ENCODE data around the gene LAMC1. TPM values are rescaled to one million over a fixed set of nuclear protein-coding genes. Genes with fewer than 3 reads are reported as not detected.
A peak's percentile ranks its signal among the peaks of the same experiment; 100 is the strongest.

LAMC1 gene
- total and polyA plus RNA-seq, 2 of the 4 experiments (the other 2 are of a cell fraction), result 249 to 394 TPM

- Histone ChIP-seq H3K14ac (replicated peaks; ENCODE audit: low read depth, low read length) (peak overlapping the region; percentile 62), H3K4me1 (ENCODE audit: control insufficient read depth, insufficient read depth, low read length) (peaks cover 15% of the 10 kb centered on the region), H3K9me1 (ENCODE audit: insufficient read depth, low read length) (peaks cover 16% of the 10 kb centered on the region), H3K27ac (ENCODE audit: insufficient read depth, low read length) (peak overlapping the region; percentile 62; the same call in 1 of the 2 replicates), H3K79me1 (ENCODE audit: low read depth in 1 of 2, low read length in 2 of 2) (peaks cover 4 to 41% of the 10 kb centered on the region in 2 experiments; a peak in 2 of 4 replicates), H2AK9ac (replicated peaks; ENCODE audit: low read depth, low read length, poor library complexity) (no peak overlapping the region), H3K36me3 (ENCODE audit: control insufficient read depth, insufficient read depth, low read length) (peaks cover 4% of the 10 kb centered on the region; the same call in 1 of the 2 replicates), H3K9ac (ENCODE audit: low read depth, low read length) (peak overlapping the region; percentile 66; the same call in 1 of the 2 replicates), H3K27me3 (ENCODE audit: control insufficient read depth, insufficient read depth, low read length) (no peaks in the 10 kb centered on the region), H4K20me1 (ENCODE audit: insufficient read depth, low read length) (peaks cover 61% of the 10 kb centered on the region), H4K8ac (ENCODE audit: low read depth in 2 of 2, low read length in 2 of 2) (peak overlapping the region in 1 of 2 experiments; percentile 0; a peak in 2 of 4 replicates), H2BK120ac (ENCODE audit: low read depth, low read length) (peak overlapping the region; percentile 39; the same call in 1 of the 2 replicates), H3K23ac (ENCODE audit: low read depth, low read length) (peak overlapping the region; percentile 91), H2BK15ac (ENCODE audit: low read depth, low read length) (0 out of 3 replicates have a peak overlapping the region, but pooled peaks have one; percentile 23), H2BK20ac (ENCODE audit: low read depth, low read length) (peak overlapping the region; percentile 43; the same call in 1 of the 2 replicates), H3K4ac (ENCODE audit: low read depth, low read length) (peak overlapping the region; percentile 47; the same call in 1 of the 2 replicates), H3K18ac (ENCODE audit: low read depth, low read length) (peak overlapping the region; percentile 76; the same call in 1 of the 2 replicates), H3K56ac (ENCODE audit: extremely low read depth, insufficient read depth, low read length) (peak overlapping the region; percentile 70), H3K4me2 (ENCODE audit: low read depth, low read length) (peak overlapping the region; percentile 97), H3K4me3 (ENCODE audit: insufficient read depth, low read depth, low read length) (peak overlapping the region; percentile 62), H3K9me3 (ENCODE audit: control insufficient read depth, insufficient read depth, low read length) (no peaks in the 10 kb centered on the region), H2AK5ac (ENCODE audit: low read depth, low read length) (no peak overlapping the region; the same call in 1 of the 2 replicates), H2AFZ (replicated peaks; ENCODE audit: low read length, poor library complexity) (no peak overlapping the region), H4K5ac (ENCODE audit: low read depth, low read length) (peak overlapping the region; percentile 21; the same call in 1 of the 2 replicates), H2BK5ac (ENCODE audit: low read depth, low read length, poor library complexity, severe bottlenecking) (peak overlapping the region; percentile 97), H4K91ac (ENCODE audit: insufficient read depth, low read depth, low read length) (peak overlapping the region; percentile 12; the same call in 1 of the 2 replicates)
- CTCF ChIA-PET, result no interaction called here
- ATAC-seq (ENCODE audit: low read depth), result no peak
- in situ Hi-C loops (cut with MboI; ENCODE audit: low sequenced_read_pairs), result loop anchor here (10.0 kb wide), 1 partner anchor 209 kb away; no protein-coding TSS in a partner anchor
- POLR2A ChIA-PET (ENCODE audit: unreplicated experiment), result interaction anchor here (0.6 kb wide), 1 partner anchor 99 kb away, joined by 3 read pairs; no protein-coding TSS in a partner anchor
- peak; percentile 56 for DNase-seq
- WGBS, 2 experiments (ENCODE audit: extremely low coverage in 2 of 2, insufficient read length in 1 of 2), result no CpG with 5 or more reads among the region's 4 CpGs
- TF ChIP-seq ELK1 (IDR thresholded peaks at IDR 0.05; ENCODE audit: borderline replicate concordance, low read depth, low read length), result no peak
- TF ChIP-seq RAD21 (IDR thresholded peaks at IDR 0.05; ENCODE audit: low read length), result 0 out of 2 replicates have a peak, but pooled peaks have one; percentile 10
- no peak for TF ChIP-seq NFE2L2 (IDR thresholded peaks at IDR 0.05; ENCODE audit: low read depth, low read length)
- TF ChIP-seq CEBPB (IDR thresholded peaks at IDR 0.05; ENCODE audit: low read depth, low read length), result peak; percentile 19; the same call in 1 of the 2 replicates
- no peak for TF ChIP-seq RCOR1 (IDR thresholded peaks at IDR 0.05; ENCODE audit: insufficient replicate concordance, low read length)
- no peak; the same call in 1 of the 2 replicates for TF ChIP-seq POLR2A (IDR thresholded peaks at IDR 0.05; ENCODE audit: low read depth, low read length)
- TF ChIP-seq SMC3 (IDR thresholded peaks at IDR 0.05; ENCODE audit: low read depth, low read length), result no peak
- TF ChIP-seq USF2 (IDR thresholded peaks at IDR 0.05; ENCODE audit: low read depth, low read length), result no peak
- TF ChIP-seq RFX5 (IDR thresholded peaks at IDR 0.05; ENCODE audit: low read depth, low read length), result no peak
- TF ChIP-seq BHLHE40 (IDR thresholded peaks at IDR 0.05; ENCODE audit: low read depth, low read length), result no peak
- no peak for TF ChIP-seq MXI1 (IDR thresholded peaks at IDR 0.05; ENCODE audit: borderline replicate concordance, low read depth, low read length)
- intact Hi-C loops (cut with micrococcal nuclease), result loop anchor here (2.0 kb wide), 3 partner anchors 71 to 293 kb away; no protein-coding TSS in a partner anchor
- dilution Hi-C loops (cut with HindIII; ENCODE audit: low sequenced_read_pairs, unreplicated experiment), result no loop called here
- no TSS peak for BruUV-seq (replicated peaks)
These were observed 2.9 kb downstream of the LAMC1 start for GRCh38 chr1:183025782-183026774.

All from IMR-90 (cell line).